NCI-H2107 (cell line): ENCODE results near the gene SMYD1.

Experiments used
- DNase-seq: peaks from one replicate; lab custom pipeline; 2025; lab: John Stamatoyannopoulos, UW

SMYD1 gene

GRCh38 chr2:88122141-88122884 is 54.7 kb downstream of the SMYD1 start:
- DNase-seq: no peak

DNA sequence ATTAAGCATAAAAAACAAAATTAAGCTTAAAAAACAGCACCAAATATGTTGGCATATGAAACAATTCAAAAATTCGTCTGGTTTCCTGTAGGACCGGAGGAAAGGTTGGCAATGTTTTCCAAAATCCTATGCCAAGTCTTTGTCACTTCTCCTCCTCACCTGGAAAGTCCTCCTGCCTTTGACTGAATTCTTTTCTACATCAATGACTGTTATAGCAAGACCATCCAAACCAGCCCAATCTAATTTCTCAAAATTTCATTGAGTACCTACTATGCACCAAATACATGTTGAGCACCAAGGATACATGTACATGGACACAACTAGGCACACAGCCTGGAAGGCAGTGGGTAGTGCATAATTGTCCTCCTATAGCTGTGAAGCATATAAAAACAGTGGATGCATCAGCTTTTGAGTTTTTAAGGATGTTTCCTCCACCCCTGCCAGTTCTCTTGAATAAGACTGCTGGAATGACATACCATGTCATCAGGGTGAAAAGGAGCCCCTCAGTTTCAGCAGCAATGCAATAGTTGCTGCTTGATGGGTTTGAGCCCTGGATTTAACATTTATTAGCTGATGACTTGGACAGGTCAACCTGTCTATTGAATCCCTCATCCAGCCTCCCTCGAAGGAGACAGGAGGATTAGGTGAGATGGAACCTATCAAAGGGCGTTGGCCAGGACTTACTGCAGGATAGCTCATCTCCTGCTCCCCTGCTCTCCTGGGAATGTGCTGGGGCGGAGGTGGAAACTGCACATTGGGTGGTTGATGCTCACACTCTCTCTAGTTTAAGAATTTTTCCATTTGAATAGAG is 55.7 kb downstream of the SMYD1 start:
- DNase-seq: no peak

- no peak for DNase-seq
These were observed 56.6 kb downstream of the SMYD1 start for GRCh38 chr2:88123975-88124917.

DNA sequence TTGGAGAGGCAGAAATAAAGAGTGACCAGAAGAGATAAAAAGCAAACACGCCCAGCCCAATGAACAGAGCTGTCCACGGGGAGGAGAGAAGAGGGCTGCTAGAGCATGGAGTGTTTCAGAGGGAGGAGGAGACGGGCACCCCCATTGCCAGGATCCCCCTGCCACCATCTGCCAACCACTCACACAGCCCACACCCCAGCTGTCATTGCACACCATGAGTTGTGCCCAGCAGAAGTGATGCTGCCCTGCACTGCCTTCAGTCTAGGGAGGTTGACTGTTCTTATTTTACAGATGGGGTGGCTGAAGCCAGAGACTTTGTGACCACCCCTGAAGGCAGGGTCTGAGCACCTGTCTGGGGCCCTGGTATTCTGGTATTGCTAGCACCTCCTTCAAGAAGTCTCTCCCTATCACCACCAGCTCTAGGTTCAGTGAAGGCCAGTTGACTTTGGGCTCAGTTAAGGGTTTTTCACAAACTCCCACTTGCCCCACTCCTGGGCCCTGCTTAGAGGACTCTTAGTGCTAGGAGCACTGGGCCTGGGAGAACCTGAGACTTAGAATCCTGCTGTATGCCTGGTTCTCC is 57.8 kb downstream of the SMYD1 start:
- no peak for DNase-seq

DNA sequence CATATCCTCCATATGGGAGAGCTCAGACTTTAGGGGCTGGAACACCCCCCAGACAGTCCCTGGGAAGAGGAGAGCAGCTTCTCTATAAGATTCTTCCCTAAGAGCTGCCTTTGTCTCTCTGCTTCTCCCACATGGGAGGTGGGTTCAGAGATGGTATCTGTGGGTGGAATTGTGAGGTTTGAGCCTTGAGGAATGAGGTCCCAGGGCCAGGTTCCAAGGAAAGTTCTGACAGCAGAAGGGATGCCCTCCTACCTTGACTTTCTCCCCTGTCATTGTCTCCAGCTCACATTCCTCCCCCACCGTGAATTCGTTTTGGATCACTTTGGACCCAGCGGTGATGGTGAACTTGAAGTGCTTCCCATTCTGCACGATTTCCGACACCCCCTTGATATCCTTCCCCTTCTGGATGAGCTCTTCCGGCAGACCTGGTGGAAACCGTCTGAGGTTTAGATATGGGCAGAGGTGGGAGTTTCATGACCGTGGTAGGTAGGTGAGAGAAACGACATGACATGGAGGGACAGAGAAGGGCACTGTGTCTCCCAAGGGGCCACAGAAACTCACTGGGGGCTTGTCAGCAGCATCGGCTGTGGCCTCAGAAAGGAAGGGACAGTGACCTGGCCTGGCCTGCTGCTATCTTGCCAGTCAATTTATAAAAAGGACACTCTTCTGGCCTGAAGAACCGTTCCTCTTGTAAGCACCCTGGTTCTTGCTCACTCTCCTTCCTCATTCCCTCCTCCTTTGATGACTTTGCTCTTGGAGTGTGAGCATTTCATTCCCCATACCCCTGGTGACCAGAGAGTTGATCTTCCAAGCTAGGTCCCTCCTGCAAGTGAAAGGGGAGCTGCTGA is 58.5 kb downstream of the SMYD1 start:
- DNase-seq: no peak

- no peak for DNase-seq
These were observed 59.4 kb downstream of the SMYD1 start for GRCh38 chr2:88126772-88127637.

DNA sequence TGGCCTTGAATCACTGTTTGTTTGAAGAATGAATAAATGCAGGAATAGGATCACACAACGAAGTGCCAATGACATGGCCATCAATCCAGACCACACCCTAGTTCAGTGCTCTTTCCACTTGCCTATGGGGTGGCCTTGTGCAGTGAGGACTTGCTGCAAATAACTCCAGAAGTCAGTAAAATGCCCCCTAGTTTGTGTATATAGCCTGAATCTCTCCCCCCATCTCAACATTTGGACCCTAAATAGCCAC is 59.9 kb downstream of the SMYD1 start:
- DNase-seq: no peak

GRCh38 chr2:88127888-88128653 is 60.4 kb downstream of the SMYD1 start, which contains the start of gene FABP1:
Gene FABP1, minus strand, starts transcription at chr2:88128062. Its CDS starts 45 bp downstream, at chr2:88128017.
- no peak for DNase-seq

GRCh38 chr2:88128654-88129312 is 61.2 kb downstream of the SMYD1 start:
- no peak for DNase-seq

GRCh38 chr2:88129313-88129959 is 61.8 kb downstream of the SMYD1 start:
- no peak for DNase-seq

DNA sequence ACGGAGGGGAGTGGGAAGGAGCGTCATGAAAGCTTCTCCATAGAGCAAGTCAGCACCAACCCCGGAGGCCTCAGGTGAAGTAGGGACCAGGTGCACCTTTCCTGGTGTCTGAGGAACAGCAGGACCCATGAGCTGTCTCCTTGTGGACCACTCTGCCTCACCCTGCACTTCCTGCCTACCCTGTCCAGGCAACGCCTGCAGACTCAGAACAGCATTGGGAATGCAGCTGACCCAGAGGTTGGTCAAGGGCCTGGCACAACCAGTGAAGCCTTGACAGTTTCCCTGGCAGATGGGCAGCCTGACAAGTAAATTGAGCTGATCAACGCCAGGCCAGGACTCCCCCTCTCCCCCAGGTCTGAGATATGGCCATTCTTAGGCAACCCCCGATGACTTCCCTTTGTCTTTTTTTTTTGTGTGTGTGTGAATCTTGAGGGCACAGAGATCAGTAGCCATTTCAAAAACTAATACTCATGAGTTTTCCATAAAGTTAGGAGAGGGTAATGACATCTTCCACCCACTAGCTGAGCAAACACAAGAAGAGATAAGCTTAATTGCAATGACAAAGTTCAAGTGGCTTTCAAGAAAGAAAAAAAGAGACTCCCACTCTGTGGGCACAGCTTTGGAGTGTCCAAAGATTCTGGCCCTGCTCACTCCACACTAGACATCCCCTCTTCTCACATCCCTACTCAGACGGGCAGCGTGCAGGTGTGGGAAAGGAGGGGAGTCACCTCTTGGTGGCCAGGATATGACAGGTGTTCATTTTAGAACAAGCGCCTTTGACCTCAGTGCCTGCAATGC is 63.8 kb downstream of the SMYD1 start:
- no peak for DNase-seq

DNA sequence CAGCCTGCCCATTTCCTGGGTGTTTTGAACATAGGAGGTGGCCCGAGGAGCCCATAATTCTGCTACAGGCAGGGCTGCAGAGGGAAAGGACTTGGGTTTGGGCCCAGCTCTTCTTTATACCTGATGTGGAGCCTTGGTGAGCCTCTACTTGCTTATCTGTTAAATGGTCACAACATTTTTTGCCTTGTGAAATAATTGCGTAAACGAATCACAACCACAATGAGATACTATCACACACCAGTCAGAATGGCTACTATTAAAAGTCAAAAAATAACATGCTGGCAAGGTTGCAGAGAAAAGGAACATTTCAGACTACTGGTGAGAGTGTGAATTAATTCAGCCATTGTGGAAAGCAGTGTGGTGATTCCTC is 64.4 kb downstream of the SMYD1 start:
- no peak for DNase-seq

DNA sequence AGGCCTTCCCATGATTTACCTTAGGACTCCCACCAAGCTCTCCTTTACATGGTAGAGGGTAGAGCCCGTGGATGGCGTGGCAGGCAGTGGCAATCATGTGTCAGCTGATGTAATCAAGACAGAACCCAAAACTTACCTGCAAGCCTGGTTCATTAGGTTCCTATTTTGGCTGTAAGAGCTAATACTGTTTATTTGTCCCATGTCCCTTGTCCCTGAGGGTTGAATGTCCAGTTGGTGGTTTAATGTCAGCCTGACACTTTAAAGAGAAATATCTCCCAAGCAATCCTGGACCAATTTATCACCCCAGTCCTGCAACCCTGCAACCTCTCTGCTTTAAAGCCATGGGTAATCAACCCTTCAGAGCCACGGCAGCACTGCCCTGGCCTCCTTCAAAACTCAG is 66.2 kb downstream of the SMYD1 start:
- DNase-seq: no peak

GRCh38 chr2:88136817-88137216 is 69.2 kb downstream of the SMYD1 start:
- no peak for DNase-seq

DNA sequence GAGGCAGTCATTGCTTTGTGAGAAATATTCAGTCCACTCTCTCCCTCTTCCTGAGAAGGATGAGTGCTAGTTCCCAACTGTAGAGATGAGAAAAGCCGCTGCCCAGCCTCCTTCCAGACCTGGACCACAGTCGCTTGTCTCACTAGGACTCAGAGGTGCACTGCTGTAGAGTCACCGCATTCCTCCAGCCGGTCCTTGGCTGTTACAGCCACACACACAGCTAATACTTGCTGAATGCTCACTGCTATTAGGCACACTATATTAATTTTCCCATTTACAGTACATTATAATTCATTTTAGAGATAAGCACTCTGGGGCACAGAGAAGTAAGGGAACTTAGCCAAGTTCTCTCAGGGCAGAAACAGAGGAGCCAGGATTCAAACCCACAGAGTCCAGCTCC is 70.2 kb downstream of the SMYD1 start:
- no peak for DNase-seq

- no peak for DNase-seq
These were observed 71.6 kb downstream of the SMYD1 start for GRCh38 chr2:88139203-88139702.

GRCh38 chr2:88139804-88140203 is 72.2 kb downstream of the SMYD1 start:
- no peak for DNase-seq
